ENCODE results near the gene JMJD4.

JMJD4 gene

DNA sequence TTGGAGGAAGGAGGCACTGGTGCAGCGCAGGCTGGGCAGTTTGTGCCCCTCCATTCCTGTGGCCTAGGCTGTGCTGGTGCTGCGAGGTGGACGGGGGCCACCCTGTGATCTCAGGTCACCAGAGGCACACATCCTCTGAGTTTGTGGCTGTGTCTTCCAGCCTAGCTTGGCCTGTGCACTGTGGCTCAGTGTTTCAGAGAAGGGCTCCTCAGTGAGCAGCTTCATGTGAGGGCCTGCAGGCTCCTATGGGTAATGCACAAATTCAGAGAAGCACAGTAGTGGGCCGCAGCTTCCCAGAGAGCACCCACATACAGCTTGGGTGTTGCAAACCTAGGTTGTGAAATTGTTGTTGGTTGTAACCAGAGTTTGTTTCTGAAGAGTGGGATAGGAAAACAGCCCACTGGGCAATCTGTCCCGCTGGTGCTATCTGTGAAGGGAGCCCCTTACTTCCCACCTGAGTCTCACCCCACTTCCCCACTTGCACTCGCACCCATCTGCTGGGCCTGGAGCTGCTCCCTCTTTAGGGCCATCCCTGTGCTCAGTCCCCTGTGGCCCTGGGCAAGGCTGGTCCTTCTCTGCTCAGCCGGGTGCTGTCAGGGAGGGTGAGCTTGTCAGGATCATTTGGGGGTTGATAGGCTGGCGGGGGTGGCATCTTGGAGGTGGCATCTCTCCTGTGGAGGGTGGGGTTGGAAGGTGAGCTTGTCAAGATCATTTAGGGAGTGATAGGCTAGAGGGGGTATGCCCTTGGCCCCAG, 30.3 kb upstream of the JMJD4 start:
- TF ChIP-seq, protein P1, sequence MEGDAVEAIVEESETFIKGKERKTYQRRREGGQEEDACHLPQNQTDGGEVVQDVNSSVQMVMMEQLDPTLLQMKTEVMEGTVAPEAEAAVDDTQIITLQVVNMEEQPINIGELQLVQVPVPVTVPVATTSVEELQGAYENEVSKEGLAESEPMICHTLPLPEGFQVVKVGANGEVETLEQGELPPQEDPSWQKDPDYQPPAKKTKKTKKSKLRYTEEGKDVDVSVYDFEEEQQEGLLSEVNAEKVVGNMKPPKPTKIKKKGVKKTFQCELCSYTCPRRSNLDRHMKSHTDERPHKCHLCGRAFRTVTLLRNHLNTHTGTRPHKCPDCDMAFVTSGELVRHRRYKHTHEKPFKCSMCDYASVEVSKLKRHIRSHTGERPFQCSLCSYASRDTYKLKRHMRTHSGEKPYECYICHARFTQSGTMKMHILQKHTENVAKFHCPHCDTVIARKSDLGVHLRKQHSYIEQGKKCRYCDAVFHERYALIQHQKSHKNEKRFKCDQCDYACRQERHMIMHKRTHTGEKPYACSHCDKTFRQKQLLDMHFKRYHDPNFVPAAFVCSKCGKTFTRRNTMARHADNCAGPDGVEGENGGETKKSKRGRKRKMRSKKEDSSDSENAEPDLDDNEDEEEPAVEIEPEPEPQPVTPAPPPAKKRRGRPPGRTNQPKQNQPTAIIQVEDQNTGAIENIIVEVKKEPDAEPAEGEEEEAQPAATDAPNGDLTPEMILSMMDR (IDR thresholded peaks at IDR 0.05; ENCODE audit: insufficient read depth, missing control alignments) = no peak
- no peak for DNase-seq (ENCODE audit: insufficient read length, low spot score)
- FAIRE-seq = no peak

DNA sequence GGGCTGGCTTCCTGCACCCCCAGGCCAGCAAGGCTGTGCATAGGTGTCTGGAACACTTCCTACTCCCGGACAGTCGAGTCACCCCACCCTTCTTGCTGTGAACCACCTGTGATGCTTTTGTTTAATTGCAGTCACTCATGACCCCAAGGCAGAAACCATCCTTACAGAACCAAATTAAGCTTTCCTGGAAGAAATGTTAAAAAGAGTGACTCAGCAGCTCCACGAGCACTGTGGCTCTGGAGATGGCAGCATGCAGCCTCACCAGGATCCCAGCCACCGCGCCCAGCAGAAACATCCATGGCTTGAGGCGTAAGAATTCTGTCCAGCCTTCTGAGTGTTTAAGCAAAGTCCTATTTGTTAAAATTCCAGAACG, 28.9 kb upstream of the JMJD4 start:
- no peak for FAIRE-seq
- no peak for DNase-seq (ENCODE audit: insufficient read length, low spot score)

DNA sequence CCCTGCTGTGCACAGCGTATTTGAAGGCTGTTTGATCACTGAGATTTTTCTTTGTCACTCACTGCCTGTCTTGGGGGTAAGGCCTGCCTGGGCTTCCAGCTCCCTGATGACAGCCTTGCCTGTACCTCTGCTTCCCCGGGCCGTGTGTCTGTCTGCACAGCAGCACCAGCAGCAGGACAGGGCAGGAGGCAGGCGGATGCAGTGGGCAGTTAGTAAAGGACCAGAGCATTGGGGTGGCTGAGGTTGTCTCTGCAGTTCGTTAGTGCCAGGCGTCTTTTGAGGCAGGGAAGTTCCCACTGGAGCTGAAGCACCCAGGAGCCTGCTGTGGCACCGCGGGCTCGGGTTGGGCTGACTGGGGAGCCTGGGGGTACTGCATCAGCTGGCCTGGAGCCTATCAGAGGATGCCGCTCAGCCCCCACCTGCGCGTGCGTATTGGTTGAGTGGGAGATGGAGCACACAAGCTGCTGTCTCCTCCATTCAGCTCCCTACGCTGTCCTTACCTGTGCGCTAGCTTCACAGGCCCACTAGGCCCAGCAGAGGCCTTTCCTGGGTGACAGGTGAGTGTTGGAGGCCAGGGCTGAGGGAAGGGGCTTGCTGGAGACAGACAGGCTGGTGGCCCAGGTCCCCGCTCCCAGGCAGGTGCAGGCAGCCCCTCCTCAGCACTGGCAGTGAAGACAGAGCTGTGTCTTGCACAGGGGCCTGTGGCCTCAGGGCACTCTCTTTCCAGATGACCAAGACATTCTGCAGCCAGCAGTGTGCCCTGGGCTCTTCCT, 28.3 kb upstream of the JMJD4 start:
- DNase-seq (ENCODE audit: insufficient read length, low spot score) = no peak
- TF ChIP-seq, protein P1 (IDR thresholded peaks at IDR 0.05; ENCODE audit: insufficient read depth, missing control alignments) = no peak
- FAIRE-seq = no peak

More for the DNA sequence above, 28.9 kb upstream of the JMJD4 start:
- TF ChIP-seq, protein P1 (IDR thresholded peaks at IDR 0.05; ENCODE audit: insufficient read depth, missing control alignments) = no peak

DNA sequence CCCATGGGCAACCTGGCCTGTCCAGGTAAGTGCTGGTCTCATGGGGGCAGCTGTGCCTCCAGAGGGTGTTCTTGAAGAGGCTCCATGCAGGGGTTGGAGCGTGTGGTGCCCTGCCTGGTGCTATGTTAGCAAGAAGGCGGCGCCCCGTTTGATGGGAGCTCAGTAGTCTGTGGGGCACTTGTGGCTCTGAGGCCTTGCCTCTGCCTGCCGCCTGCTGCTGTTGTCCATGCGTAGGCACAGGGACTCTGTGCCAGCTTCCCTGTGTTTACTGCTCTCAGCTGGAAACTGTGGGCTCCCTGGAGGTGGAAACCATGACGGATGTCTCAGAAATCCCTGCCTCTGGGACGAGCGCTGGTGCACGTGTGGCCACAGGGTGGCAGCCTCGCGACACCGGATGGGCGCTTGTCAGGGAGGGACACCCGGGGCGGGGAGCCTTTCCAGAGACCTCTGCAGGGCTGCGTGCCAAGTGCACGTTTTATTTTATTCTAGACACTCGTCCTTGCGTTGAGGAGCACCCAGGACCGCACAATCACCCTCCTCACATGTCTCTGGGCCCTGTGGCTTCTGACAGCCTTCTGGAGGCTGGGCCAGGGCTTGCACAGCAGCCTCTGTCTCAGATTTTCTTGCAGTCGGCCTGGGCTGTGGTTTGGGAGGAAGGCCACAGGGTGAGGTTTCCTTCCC, 27.3 kb upstream of the JMJD4 start:
- TF ChIP-seq, protein P1 (IDR thresholded peaks at IDR 0.05; ENCODE audit: insufficient read depth, missing control alignments) = peak; percentile 96
- DNase-seq (ENCODE audit: insufficient read length, low spot score) (peak; percentile 100), FAIRE-seq (no peak)

DNA sequence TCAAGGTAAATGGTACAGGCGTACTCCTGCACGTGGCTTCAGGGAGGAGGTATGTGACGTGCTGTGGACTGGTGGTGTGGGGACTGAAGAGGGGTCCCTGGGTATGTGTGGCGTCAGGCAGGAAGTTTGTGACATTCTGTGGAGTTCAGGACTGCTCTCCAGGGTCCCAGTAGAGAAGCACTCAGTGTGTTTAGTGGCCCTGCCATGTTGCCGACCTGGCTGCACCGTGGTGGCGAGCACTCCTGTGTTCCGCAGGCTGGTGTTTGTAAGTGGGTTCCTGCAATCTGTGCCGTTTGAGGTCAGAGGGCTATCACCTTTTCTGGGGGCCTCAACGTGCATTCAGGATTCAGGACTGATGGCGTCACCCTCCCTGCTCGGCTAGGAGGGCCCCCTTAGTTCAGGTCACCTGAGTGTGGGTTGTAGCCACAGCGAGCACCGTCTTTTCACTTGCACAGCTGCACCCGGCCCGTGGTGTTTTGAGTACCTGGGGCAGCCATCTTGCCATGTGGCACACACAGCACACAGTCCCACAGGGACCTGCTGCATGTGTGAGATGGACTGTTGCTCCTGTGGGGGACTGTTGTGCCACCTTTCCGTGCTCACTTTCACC, 26.6 kb upstream of the JMJD4 start:
- no peak for FAIRE-seq
- DNase-seq (ENCODE audit: insufficient read length, low spot score) = no peak
- TF ChIP-seq, protein P1 (IDR thresholded peaks at IDR 0.05; ENCODE audit: insufficient read depth, missing control alignments) = no peak

DNA sequence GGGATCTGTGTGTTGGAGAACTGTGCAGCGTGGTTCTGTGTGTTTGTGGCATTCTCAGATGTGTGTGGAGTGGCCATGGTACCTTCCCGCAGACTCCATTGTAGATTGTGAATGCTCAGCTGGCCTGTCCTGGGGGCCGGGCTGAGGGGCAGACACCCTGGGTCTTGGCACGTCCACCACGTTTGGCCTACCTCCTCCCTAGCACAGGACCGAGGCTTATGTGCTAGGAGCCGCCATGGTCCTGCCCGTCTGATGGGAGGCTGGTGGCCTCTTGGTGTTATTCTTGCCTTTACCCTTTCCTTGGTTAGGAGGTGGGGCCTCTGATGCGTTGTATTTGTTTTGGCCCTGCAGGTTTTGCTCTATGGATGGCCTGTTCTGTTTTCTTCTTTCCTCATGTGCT, 25.3 kb upstream of the JMJD4 start:
- TF ChIP-seq, protein P1 (IDR thresholded peaks at IDR 0.05; ENCODE audit: insufficient read depth, missing control alignments) = no peak
- no peak for FAIRE-seq
- DNase-seq (ENCODE audit: insufficient read length, low spot score) = no peak

All from D721Med (cell line).